Endodermal cell (in vitro differentiated cells): Measurements from ENCODE around the gene PLA2G2C. TPM values are rescaled to one million over a fixed set of nuclear protein-coding genes. Genes with fewer than 3 reads are reported as not detected.

Experiments
- DNase-seq: peaks from one replicate; pipeline ENCODE4 v3.0.0-alpha.2; 2017
- H3K27ac ChIP-seq: 2 replicates; pipeline ENCODE4 v1.5.1; 2013; ENCODE audit warnings: mild to moderate bottlenecking, low read depth, low read length, moderate library complexity
- H3K27me3 ChIP-seq: 2 replicates; pipeline ENCODE4 v1.6.1; 2013; ENCODE audit warnings: mild to moderate bottlenecking, low read length, moderate library complexity; ENCODE audit not compliant: insufficient read depth, control insufficient read depth, poor library complexity, severe bottlenecking
- H3K36me3 ChIP-seq: 2 replicates; pipeline ENCODE4 v1.7.0; 2013; ENCODE audit warnings: mild to moderate bottlenecking, low read length, moderate library complexity; ENCODE audit not compliant: control insufficient read depth, insufficient read depth
- H3K4me1 ChIP-seq: one replicate; pipeline ENCODE4 v1.7.0; 2013; ENCODE audit warnings: low read length; ENCODE audit not compliant: control insufficient read depth, insufficient read depth
- H3K4me3 ChIP-seq: 2 replicates; pipeline ENCODE4 v1.5.1; 2013; ENCODE audit warnings: mild to moderate bottlenecking, low read length, moderate library complexity
- H3K9ac ChIP-seq: 2 replicates; pipeline ENCODE4 v1.6.1; 2013; ENCODE audit warnings: mild to moderate bottlenecking, low read length, moderate library complexity; ENCODE audit not compliant: poor library complexity, severe bottlenecking; ENCODE audit errors: extremely low read depth
- H3K9me3 ChIP-seq: 2 replicates; pipeline ENCODE4 v1.6.1; 2013; ENCODE audit warnings: mild to moderate bottlenecking, low read length, moderate library complexity; ENCODE audit not compliant: control insufficient read depth
- H3K27ac Mint-ChIP-seq: 2 replicates; pipeline ENCODE4 v1.8.0; 2020; ENCODE audit warnings: mixed read lengths
- H3K27me3 Mint-ChIP-seq: 2 replicates; pipeline ENCODE4 v1.8.0; 2021; ENCODE audit warnings: mild to moderate bottlenecking, mixed read lengths; ENCODE audit not compliant: insufficient read depth
- H3K36me3 Mint-ChIP-seq: 2 replicates; pipeline ENCODE4 v1.8.0; 2020; ENCODE audit warnings: low read depth, mixed read lengths
- H3K4me1 Mint-ChIP-seq: 2 replicates; pipeline ENCODE4 v1.8.0; 2020; ENCODE audit warnings: mixed read lengths
- H3K4me3 Mint-ChIP-seq: 2 replicates; pipeline ENCODE4 v1.8.0; 2020; ENCODE audit warnings: mild to moderate bottlenecking, moderate library complexity, mixed read lengths
- H3K9me3 Mint-ChIP-seq: 2 replicates; pipeline ENCODE4 v1.8.0; 2020; ENCODE audit warnings: mild to moderate bottlenecking, mixed read lengths
- CTCF ChIP-seq: fragments of 200-600 bp; sonication (generic); conservative IDR thresholded peaks from 2 replicates; pipeline ENCODE4 v1.5.0; 2021; ENCODE audit warnings: antibody characterized with exemption, mild to moderate bottlenecking
- WGBS, 2 experiments: methylation state at CpG; one replicate each; pipeline versions ENCODE4 v1.1.5 to v1.1.7; 2013; ENCODE audit warnings: missing lambda C conversion rate in 2 of 2, mixed read lengths in 1 of 2; ENCODE audit not compliant: insufficient coverage in 1 of 2, insufficient read length in 1 of 2; 5-methylcytosine and 5-hydroxymethylcytosine counted together
- total RNA-seq, 2 donors: library from RNA; stranded (reverse); fragmentation: NEBNext Ultra II Directional in 1 of 2; extraction: Animal tissue kit (Norgen Biotek cat#: 25700) in 1 of 2; gene quantifications; 2 replicates in 1 of 2; 3 replicates in 1 of 2; pipeline ENCODE4 v1.2.1, GENCODE V29; 2021

The PLA2G2C gene
- total RNA-seq, 2 donors from 2014 or later, result not detected

GRCh38 chr1:20183616-20184271 is 2.6 kb downstream of the PLA2G2C start:
- no peak for TF ChIP-seq CTCF
- Mint-ChIP-seq H3K9me3 (peaks cover 8% of the 10 kb centered on the region), H3K27ac (no peak overlapping the region), H3K36me3 (no peaks in the 10 kb centered on the region), H3K4me1 (peaks cover 41% of the 10 kb centered on the region), H3K27me3 (peaks cover 31% of the 10 kb centered on the region), H3K4me3 (no peak overlapping the region)
- Histone ChIP-seq H3K9me3 (peaks cover 7% of the 10 kb centered on the region), H3K9ac (no peak overlapping the region), H3K27ac (no peak overlapping the region), H3K4me3 (no peak overlapping the region), H3K27me3 (peaks cover 6% of the 10 kb centered on the region), H3K4me1 (peaks cover 20% of the 10 kb centered on the region), H3K36me3 (no peaks in the 10 kb centered on the region)
- 94 to 96% methylated on average over 3 to 12 of the region's 13 CpGs for WGBS, 2 experiments
- no peak for DNase-seq

GRCh38 chr1:20183035-20183434 is 3.3 kb downstream of the PLA2G2C start:
- WGBS, 2 experiments, result 85 to 89% methylated on average over 10 of the region's 10 CpGs
- Mint-ChIP-seq H3K9me3 (peaks cover 8% of the 10 kb centered on the region), H3K4me3 (no peak overlapping the region), H3K36me3 (no peaks in the 10 kb centered on the region), H3K4me1 (peaks cover 35% of the 10 kb centered on the region), H3K27me3 (peaks cover 31% of the 10 kb centered on the region), H3K27ac (no peak overlapping the region)
- H3K36me3 ChIP-seq, result no peaks in the 10 kb centered on the region
- H3K27me3 ChIP-seq, result peaks cover 10% of the 10 kb centered on the region
- DNase-seq, result no peak
- peaks cover 7% of the 10 kb centered on the region for H3K9me3 ChIP-seq
- no peak overlapping the region for H3K9ac ChIP-seq
- peaks cover 20% of the 10 kb centered on the region for H3K4me1 ChIP-seq
- no peak overlapping the region for H3K4me3 ChIP-seq
- H3K27ac ChIP-seq, result no peak overlapping the region
- TF ChIP-seq CTCF, result no peak

- H3K36me3 ChIP-seq, result no peaks in the 10 kb centered on the region
- no peak for DNase-seq
- no peak overlapping the region for H3K27ac ChIP-seq
- H3K27me3 ChIP-seq, result peaks cover 17% of the 10 kb centered on the region
- peaks cover 20% of the 10 kb centered on the region for H3K4me1 ChIP-seq
- Mint-ChIP-seq H3K4me1 (peaks cover 31% of the 10 kb centered on the region), H3K27ac (no peak overlapping the region), H3K4me3 (no peak overlapping the region), H3K9me3 (peaks cover 8% of the 10 kb centered on the region), H3K27me3 (peaks cover 36% of the 10 kb centered on the region), H3K36me3 (no peaks in the 10 kb centered on the region)
- H3K9me3 ChIP-seq, result peaks cover 7% of the 10 kb centered on the region
- TF ChIP-seq CTCF, result no peak
- H3K9ac ChIP-seq, result no peak overlapping the region
- H3K4me3 ChIP-seq, result no peak overlapping the region
Measured at GRCh38 chr1:20182415-20182814, 3.9 kb downstream of the PLA2G2C start.
